ENCODE results near the gene FOXP1. TPM values are rescaled to one million over a fixed set of nuclear protein-coding genes. Genes with fewer than 3 reads are reported as not detected.

Gene FOXP1
- total RNA-seq, 1 donor from 2014 or later, result 33.2 TPM

GRCh38 chr3:71466483-71466882 lies 117.0 kb downstream of the FOXP1 start:
- FAIRE-seq (no peak), DNase-seq (ENCODE audit: low read depth) (peak; percentile 65)
- TF ChIP-seq CTCF (IDR thresholded peaks at IDR 0.05; ENCODE audit: insufficient read depth, low read length, severe bottlenecking), result no peak
- Histone ChIP-seq H3K36me3 (ENCODE audit: control insufficient read depth, insufficient read depth, low read length) (no peaks in the 10 kb centered on the region), H3K27me3 (ENCODE audit: control insufficient read depth, insufficient read depth, low read length) (no peaks in the 10 kb centered on the region), H3K4me3 (ENCODE audit: low read depth, low read length) (no peak overlapping the region)

DNA sequence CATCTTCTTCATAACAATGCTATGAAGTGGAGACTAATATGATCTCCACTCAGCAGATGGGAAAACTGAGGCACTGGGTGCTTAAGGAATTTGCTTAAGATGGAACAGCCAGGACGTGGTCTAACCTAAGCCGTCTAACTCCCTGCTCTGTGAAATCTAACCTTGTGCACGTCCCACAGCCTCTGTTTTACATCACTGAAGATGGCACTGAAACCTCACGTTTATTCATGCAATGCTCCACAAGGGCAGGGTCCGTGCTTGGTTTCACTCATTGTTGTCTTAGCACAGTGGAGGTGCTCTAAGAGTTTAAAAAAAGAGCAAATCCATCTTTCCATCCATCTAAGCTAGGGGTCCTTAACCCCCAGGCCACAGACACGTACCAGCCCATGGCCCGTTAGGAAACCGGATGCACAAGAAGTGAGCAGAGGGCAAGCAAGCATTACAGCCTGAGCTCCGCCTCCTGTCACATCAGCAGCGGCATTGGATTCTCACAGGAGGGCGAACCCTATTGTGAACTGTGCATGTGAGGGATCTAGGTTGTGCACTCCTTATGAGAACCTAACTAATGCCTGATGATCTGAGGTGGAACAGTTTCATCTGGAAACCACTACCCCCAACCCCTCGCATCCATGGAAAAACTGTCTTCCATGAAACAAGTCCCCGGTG lies 118.0 kb downstream of the FOXP1 start:
- no peak overlapping the region for H3K4me3 ChIP-seq (ENCODE audit: low read depth, low read length)
- no peaks in the 10 kb centered on the region for H3K36me3 ChIP-seq (ENCODE audit: control insufficient read depth, insufficient read depth, low read length)
- DNase-seq (ENCODE audit: low read depth) (no peak), FAIRE-seq (no peak)
- H3K27me3 ChIP-seq (ENCODE audit: control insufficient read depth, insufficient read depth, low read length), result no peaks in the 10 kb centered on the region
- TF ChIP-seq CTCF (IDR thresholded peaks at IDR 0.05; ENCODE audit: insufficient read depth, low read length, severe bottlenecking), result no peak

- no peaks in the 10 kb centered on the region for H3K36me3 ChIP-seq (ENCODE audit: control insufficient read depth, insufficient read depth, low read length)
- H3K27me3 ChIP-seq (ENCODE audit: control insufficient read depth, insufficient read depth, low read length), result no peaks in the 10 kb centered on the region
- FAIRE-seq, result no peak
- no peak overlapping the region for H3K4me3 ChIP-seq (ENCODE audit: low read depth, low read length)
- TF ChIP-seq CTCF (IDR thresholded peaks at IDR 0.05; ENCODE audit: insufficient read depth, low read length, severe bottlenecking), result no peak
- no peak for DNase-seq (ENCODE audit: low read depth)
Measured at GRCh38 chr3:71464613-71465012, 118.9 kb downstream of the FOXP1 start.

DNA sequence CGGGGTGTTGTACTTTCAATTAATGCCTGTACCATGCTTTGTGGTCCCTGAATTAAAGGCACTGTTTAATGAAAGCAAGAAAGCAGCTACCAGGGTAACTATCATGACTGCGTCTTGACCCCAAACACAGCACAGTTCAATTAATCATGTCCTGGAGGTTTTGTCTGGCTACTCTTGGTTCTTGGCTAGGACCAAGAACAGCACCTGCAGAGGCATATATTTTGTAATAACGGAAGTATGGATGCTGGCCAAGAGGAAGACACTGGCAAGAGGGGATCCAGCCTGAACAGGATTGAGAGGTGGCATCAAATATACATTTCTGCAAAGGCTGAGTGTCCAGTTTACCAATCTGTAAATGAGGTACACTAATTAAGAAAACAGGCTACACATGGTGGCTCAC lies 119.9 kb downstream of the FOXP1 start:
- TF ChIP-seq CTCF (IDR thresholded peaks at IDR 0.05; ENCODE audit: insufficient read depth, low read length, severe bottlenecking), result no peak
- Histone ChIP-seq H3K27me3 (ENCODE audit: control insufficient read depth, insufficient read depth, low read length) (no peaks in the 10 kb centered on the region), H3K36me3 (ENCODE audit: control insufficient read depth, insufficient read depth, low read length) (no peaks in the 10 kb centered on the region), H3K4me3 (ENCODE audit: low read depth, low read length) (no peak overlapping the region)
- FAIRE-seq, result peak; percentile 32
- peak; percentile 28 for DNase-seq (ENCODE audit: low read depth)

DNA sequence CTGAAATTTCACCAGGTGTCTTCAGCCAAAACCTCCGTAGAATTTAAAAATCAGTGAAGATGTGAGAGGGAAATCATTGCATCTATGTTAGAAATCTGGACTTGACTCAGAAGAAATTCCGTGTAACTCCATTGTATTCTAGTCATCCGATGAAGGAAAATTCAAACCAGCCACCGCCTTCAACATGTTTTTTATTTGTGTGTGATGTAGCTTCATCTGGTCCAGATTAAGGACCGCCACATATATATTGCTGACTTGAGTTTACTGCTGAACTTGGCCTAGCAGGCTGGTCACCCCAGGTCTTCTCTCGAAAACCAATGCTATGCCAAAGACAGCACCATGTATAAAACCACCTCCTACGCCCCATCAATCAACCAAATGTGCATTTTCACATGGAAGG lies 120.9 kb downstream of the FOXP1 start:
- H3K36me3 ChIP-seq (ENCODE audit: control insufficient read depth, insufficient read depth, low read length), result no peaks in the 10 kb centered on the region
- TF ChIP-seq CTCF (IDR thresholded peaks at IDR 0.05; ENCODE audit: insufficient read depth, low read length, severe bottlenecking), result no peak
- no peak overlapping the region for H3K4me3 ChIP-seq (ENCODE audit: low read depth, low read length)
- FAIRE-seq (no peak), DNase-seq (ENCODE audit: low read depth) (no peak)
- H3K27me3 ChIP-seq (ENCODE audit: control insufficient read depth, insufficient read depth, low read length), result no peaks in the 10 kb centered on the region

All from bronchial epithelial cell (primary cell).